ENCODE results near the gene ESD. TPM values are rescaled to one million over a fixed set of nuclear protein-coding genes. Genes with fewer than 3 reads are reported as not detected.

The ESD gene, protein sequence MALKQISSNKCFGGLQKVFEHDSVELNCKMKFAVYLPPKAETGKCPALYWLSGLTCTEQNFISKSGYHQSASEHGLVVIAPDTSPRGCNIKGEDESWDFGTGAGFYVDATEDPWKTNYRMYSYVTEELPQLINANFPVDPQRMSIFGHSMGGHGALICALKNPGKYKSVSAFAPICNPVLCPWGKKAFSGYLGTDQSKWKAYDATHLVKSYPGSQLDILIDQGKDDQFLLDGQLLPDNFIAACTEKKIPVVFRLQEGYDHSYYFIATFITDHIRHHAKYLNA
- total RNA-seq: 58.0 TPM

DNA sequence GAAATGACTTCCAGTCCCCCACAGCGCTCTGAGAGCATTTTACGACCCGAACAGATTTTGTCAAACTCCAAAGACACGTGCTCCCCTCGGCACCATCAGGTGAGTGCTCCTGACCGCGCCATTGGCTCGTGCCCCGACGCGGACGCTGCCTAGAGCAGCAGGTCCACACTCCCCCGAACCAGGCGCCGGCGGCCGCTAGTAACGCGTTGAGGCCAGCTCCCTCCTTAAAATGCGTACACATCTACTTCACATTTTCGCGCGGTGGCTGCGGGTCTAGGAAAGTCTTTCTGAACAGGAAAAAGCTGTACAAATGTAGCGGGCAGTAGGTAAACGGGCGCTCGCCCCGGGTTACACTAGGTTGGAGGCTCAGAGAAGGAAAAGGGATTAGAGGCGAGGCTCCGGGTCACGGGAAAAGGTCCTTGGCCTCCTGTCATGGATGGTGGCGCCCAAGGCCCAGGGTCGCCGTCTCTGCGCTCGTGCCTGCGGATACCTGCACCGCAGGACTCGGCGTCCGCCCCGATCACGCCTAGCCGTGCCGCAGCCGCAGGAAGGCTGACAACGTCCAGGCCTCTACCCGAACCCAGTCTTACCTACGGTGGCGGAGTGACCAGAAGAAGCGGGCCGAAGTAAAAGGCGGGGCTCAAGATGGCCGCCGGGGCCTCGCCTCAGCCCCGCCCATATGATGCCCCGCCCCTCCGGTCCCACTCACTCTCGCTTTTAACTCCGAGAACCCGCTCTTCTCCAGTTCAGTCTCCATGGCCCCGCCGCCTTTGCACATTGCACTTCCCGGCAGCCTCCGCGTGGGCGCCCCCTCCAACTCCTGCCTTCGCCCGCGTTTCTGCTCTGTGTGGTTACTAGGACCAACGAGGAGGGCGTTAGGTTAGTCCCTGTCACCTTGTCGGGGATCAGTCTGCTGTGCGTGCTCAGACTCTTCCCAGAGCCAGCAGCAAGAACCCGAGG lies at the start of gene ESD:
ESD (minus strand) TSS at position 647 of the 960 bp plus-strand sequence. CDS start 5,748 bp downstream, outside the sequence.
- Histone ChIP-seq H3K36me3 (no peaks in the 10 kb centered on the region), H3K4me3 (peak within 1 kb of the TSS; percentile 77 to 86), H3K9me3 (no peaks in the 10 kb centered on the region), H3K27ac (peak within 1 kb of the TSS; percentile 92), H3K27me3 (no peaks in the 10 kb centered on the region), H3K4me1 (peaks cover 10 to 33% of the 10 kb centered on the region in 2 donors)
- TF ChIP-seq, protein P1, sequence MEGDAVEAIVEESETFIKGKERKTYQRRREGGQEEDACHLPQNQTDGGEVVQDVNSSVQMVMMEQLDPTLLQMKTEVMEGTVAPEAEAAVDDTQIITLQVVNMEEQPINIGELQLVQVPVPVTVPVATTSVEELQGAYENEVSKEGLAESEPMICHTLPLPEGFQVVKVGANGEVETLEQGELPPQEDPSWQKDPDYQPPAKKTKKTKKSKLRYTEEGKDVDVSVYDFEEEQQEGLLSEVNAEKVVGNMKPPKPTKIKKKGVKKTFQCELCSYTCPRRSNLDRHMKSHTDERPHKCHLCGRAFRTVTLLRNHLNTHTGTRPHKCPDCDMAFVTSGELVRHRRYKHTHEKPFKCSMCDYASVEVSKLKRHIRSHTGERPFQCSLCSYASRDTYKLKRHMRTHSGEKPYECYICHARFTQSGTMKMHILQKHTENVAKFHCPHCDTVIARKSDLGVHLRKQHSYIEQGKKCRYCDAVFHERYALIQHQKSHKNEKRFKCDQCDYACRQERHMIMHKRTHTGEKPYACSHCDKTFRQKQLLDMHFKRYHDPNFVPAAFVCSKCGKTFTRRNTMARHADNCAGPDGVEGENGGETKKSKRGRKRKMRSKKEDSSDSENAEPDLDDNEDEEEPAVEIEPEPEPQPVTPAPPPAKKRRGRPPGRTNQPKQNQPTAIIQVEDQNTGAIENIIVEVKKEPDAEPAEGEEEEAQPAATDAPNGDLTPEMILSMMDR (IDR thresholded peaks at IDR 0.05): no peak
- peak; percentile 66 to 97 for DNase-seq (ENCODE audit: low spot score in 2 of 2)
- intact Hi-C loops (cut with DNase I): loop anchor here (1.0 to 10.0 kb wide), 6 partner anchors 20 to 308 kb away; partner anchors contain the start of gene LRCH1

DNA sequence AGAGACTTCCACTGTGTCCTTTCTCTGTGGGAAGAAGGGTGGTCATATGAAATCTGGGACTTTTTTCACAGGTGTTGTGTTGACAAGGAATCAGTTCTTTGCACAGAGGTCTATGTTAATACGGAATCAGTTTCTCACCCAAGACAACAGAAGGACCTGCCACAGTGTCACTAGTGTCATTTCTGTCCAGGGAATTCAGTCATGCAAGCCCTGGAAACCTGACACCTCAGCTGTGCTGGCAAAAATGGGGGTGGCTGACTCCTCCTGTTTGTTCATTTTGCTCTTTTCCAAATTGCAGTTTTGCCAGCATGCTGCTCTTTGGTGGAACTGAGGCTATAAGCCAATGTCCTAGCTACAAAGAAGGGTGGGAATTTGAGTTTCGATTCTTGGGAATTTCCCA lies 49.8 kb upstream of the ESD start:
- no peak overlapping the region for H3K4me3 ChIP-seq
- no peaks in the 10 kb centered on the region for H3K36me3 ChIP-seq
- TF ChIP-seq, protein P1 (IDR thresholded peaks at IDR 0.05): no peak
- no peaks in the 10 kb centered on the region for H3K9me3 ChIP-seq
- H3K27ac ChIP-seq: no peak overlapping the region
- no peaks in the 10 kb centered on the region for H3K4me1 ChIP-seq
- intact Hi-C loops (cut with DNase I): no loop called here
- no peaks in the 10 kb centered on the region for H3K27me3 ChIP-seq
- DNase-seq (ENCODE audit: low spot score in 2 of 2): no peak

DNA sequence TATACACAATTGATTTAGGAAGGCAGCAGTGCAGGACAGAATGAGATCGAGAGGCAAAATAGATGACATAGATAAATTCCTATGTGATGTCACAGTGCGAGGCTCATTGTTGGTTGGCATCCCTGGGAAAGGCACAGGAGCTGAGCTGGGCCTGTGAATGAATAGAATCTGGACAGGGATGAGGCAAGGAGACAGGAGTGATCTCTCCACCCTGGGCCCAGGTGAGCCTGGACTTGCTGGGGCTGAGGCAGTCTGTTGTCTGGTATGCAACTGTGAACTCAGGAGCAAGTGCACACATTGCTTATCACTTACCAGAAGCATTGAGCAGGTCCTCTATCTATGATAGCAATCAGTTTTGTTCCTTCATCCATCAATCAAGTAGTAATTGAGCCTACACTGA lies 48.2 kb upstream of the ESD start:
- H3K27me3 ChIP-seq: no peaks in the 10 kb centered on the region
- TF ChIP-seq, protein P1 (IDR thresholded peaks at IDR 0.05): no peak
- H3K36me3 ChIP-seq: no peaks in the 10 kb centered on the region
- intact Hi-C loops (cut with DNase I): no loop called here
- no peak for DNase-seq (ENCODE audit: low spot score in 2 of 2)
- H3K9me3 ChIP-seq: no peaks in the 10 kb centered on the region
- no peak overlapping the region for H3K27ac ChIP-seq
- H3K4me3 ChIP-seq: no peak overlapping the region
- no peaks in the 10 kb centered on the region for H3K4me1 ChIP-seq

DNA sequence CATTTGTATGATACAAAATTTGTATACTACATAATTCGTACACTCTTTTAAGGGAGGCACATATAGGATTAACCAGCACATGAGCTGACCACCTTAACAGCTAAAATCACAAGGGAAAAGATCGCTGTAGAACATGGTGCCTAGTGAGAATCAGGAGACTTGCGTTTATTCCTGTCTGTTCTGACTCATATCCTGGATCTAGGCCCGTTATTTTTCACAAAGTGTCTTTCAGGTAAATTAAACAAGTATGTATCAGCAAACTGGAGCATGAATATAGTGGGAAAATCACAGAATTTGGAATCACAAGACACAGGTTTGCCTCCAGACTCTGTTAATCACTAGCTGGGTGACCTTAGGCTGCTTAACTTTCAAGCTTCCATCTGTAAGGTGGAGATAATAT lies 47.5 kb upstream of the ESD start:
- Histone ChIP-seq H3K36me3 (no peaks in the 10 kb centered on the region), H3K4me3 (no peak overlapping the region), H3K9me3 (no peaks in the 10 kb centered on the region), H3K27ac (no peak overlapping the region), H3K4me1 (no peaks in the 10 kb centered on the region), H3K27me3 (no peaks in the 10 kb centered on the region)
- DNase-seq (ENCODE audit: low spot score in 2 of 2): no peak
- intact Hi-C loops (cut with DNase I): no loop called here
- TF ChIP-seq, protein P1 (IDR thresholded peaks at IDR 0.05): no peak

DNA sequence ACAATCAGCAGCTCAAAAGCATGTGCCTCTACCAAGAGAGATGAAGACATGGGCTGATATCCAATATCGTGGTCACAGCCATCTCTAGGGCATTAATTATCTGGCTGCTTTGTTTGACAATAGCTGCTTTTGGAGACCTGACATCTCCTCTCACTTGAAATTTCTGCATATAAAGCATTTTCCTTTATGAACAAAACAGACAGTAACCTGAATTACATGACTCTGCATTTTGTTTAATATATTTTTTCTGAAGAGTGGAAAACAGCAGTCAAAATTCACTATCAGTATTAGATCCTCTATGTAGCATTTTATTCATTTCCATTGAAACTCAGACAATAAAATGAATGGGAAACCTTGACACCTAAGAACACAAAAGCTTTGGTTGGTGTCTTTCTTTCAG lies 42.4 kb upstream of the ESD start:
- Histone ChIP-seq H3K4me3 (no peak overlapping the region), H3K27ac (no peak overlapping the region), H3K4me1 (no peaks in the 10 kb centered on the region), H3K27me3 (no peaks in the 10 kb centered on the region), H3K36me3 (peaks cover 0 to 3% of the 10 kb centered on the region in 2 donors), H3K9me3 (no peaks in the 10 kb centered on the region)
- DNase-seq (ENCODE audit: low spot score in 2 of 2): no peak
- TF ChIP-seq, protein P1 (IDR thresholded peaks at IDR 0.05): no peak
- intact Hi-C loops (cut with DNase I): no loop called here
